Liver (tissue), 3 donors: ENCODE results near the gene WNT11.

ENCODE experiments used
- ATF3 ChIP-seq: IDR thresholded peaks from 2 replicates; pipeline ENCODE4 v1.6.1; 2016; ENCODE audit warnings: antibody characterized with exemption
- CTCF ChIP-seq: fragments of 150-350 bp; IDR thresholded peaks from 2 replicates; pipeline ENCODE4 v1.5.1; 2017; ENCODE audit warnings: improper control_type of control experiment, low read depth, low read length; ENCODE audit not compliant: missing input control
- EGR1 ChIP-seq, 2 donors: IDR thresholded peaks; 2 replicates each; pipeline ENCODE4 v1.6.1; 2016 to 2018; ENCODE audit warnings: antibody characterized with exemption in 2 of 2, low read depth in 2 of 2
- FOXA1 ChIP-seq: IDR thresholded peaks from 2 replicates; pipeline ENCODE4 v1.6.1; 2016; ENCODE audit warnings: antibody characterized with exemption
- HNF4G ChIP-seq: IDR thresholded peaks from 2 replicates; pipeline ENCODE4 v1.6.1; 2016; ENCODE audit warnings: antibody characterized with exemption
- JUND ChIP-seq, 2 donors: IDR thresholded peaks; 2 replicates each; pipeline ENCODE4 v1.6.1; 2016; ENCODE audit warnings: antibody characterized with exemption in 2 of 2
- MAX ChIP-seq: IDR thresholded peaks from 2 replicates; pipeline ENCODE4 v1.6.1; 2016; ENCODE audit warnings: antibody characterized with exemption
- NR2F2 ChIP-seq: IDR thresholded peaks from 2 replicates; pipeline ENCODE4 v1.6.1; 2016; ENCODE audit warnings: antibody characterized with exemption
- RAD21 ChIP-seq, 2 donors: IDR thresholded peaks; 2 replicates each; pipeline ENCODE4 v1.6.1; 2016; ENCODE audit warnings: antibody characterized with exemption in 2 of 2, mild to moderate bottlenecking in 2 of 2
- REST ChIP-seq: IDR thresholded peaks from 2 replicates; pipeline ENCODE4 v1.6.1; 2016; ENCODE audit warnings: antibody characterized with exemption, mild to moderate bottlenecking
- TAF1 ChIP-seq: conservative IDR thresholded peaks from 2 replicates; pipeline ENCODE4 v1.6.1; 2016; ENCODE audit warnings: antibody characterized with exemption, mild to moderate bottlenecking
- ZBTB33 ChIP-seq: IDR thresholded peaks from 2 replicates; pipeline ENCODE4 v1.6.1; 2016; ENCODE audit warnings: antibody characterized with exemption
- donor health status: healthy.
- donor health status: healthy.

GRCh38 chr11:76194872-76195668, 11.2 kb downstream of the WNT11 start:
- TF ChIP-seq FOXA1 (no peak), ATF3 (no peak), CTCF (no peak), TAF1 (no peak), HNF4G (no peak), RAD21 (IDR thresholded peaks at IDR 0.05) (no peak), ZBTB33 (no peak), JUND (IDR thresholded peaks at IDR 0.05) (no peak), EGR1 (IDR thresholded peaks at IDR 0.05; ENCODE audit: low read depth in 2 of 2) (no peak), NR2F2 (no peak), REST (no peak), MAX (no peak)
